ENCODE data around the gene GCM1.

DNA sequence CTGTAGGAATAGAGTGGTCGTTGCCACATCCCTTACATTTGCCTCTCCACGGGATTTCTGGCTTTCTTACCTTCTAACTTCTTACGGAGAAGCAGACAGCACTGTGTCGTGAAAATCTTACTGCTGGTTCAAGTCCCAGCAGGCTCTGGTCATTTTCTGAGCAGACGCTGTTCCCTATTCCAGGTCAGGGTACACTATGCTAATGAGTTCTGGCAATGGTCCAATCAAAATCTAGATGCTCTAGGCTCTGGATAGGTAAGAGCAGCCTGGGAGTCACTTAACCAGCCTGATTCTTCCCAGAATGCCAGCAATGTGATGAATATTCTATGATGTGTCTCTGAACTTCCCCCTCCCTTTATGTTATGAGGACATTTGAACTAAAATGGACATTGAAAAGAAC is at the start of gene GCM1:
- TF ChIP-seq, protein P1, sequence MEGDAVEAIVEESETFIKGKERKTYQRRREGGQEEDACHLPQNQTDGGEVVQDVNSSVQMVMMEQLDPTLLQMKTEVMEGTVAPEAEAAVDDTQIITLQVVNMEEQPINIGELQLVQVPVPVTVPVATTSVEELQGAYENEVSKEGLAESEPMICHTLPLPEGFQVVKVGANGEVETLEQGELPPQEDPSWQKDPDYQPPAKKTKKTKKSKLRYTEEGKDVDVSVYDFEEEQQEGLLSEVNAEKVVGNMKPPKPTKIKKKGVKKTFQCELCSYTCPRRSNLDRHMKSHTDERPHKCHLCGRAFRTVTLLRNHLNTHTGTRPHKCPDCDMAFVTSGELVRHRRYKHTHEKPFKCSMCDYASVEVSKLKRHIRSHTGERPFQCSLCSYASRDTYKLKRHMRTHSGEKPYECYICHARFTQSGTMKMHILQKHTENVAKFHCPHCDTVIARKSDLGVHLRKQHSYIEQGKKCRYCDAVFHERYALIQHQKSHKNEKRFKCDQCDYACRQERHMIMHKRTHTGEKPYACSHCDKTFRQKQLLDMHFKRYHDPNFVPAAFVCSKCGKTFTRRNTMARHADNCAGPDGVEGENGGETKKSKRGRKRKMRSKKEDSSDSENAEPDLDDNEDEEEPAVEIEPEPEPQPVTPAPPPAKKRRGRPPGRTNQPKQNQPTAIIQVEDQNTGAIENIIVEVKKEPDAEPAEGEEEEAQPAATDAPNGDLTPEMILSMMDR (IDR thresholded peaks at IDR 0.05 in 2 of 3, conservative IDR thresholded peaks at IDR 0.05 in 1 of 3; ENCODE audit: insufficient read depth in 2 of 3, low read depth in 1 of 3, low read length in 3 of 3): no peak
- TF ChIP-seq MYBL2 (IDR thresholded peaks at IDR 0.05; ENCODE audit: low read depth) (no peak), MYBL2 (CRISPR knock-in tag; IDR thresholded peaks at IDR 0.05; ENCODE audit: borderline replicate concordance) (no peak)
